NT2/D1 (cell line): ENCODE measurements around the gene DIP2C.

Source experiments
- DNase-seq: peaks from one replicate; pipeline ENCODE4 v3.0.0-alpha.2; 2011; ENCODE audit warnings: low read depth, low spot score
- H3K27me3 ChIP-seq: 2 replicates; pipeline ENCODE4 v1.6.0; 2011; ENCODE audit warnings: mild to moderate bottlenecking; ENCODE audit not compliant: insufficient read length, insufficient read depth
- H3K36me3 ChIP-seq: 2 replicates; pipeline ENCODE4 v1.6.1; 2011; ENCODE audit warnings: mild to moderate bottlenecking, low read length, mixed read lengths; ENCODE audit not compliant: insufficient read depth, insufficient read length
- H3K4me1 ChIP-seq: 2 replicates; pipeline ENCODE4 v1.5.1; 2011; ENCODE audit not compliant: insufficient read depth, insufficient read length
- H3K4me3 ChIP-seq: 2 replicates; pipeline ENCODE4 v1.5.1; 2011; ENCODE audit warnings: low read depth; ENCODE audit not compliant: insufficient read length
- H3K9ac ChIP-seq: 2 replicates; pipeline ENCODE4 v1.6.0; 2011; ENCODE audit warnings: low read depth; ENCODE audit not compliant: insufficient read length
- H3K9me3 ChIP-seq: 2 replicates; pipeline ENCODE4 v1.5.1; 2011; ENCODE audit warnings: mild to moderate bottlenecking, low read length; ENCODE audit not compliant: insufficient read depth
- SUZ12 ChIP-seq: IDR thresholded peaks from 2 replicates; pipeline ENCODE4 v1.6.1; 2011; ENCODE audit not compliant: insufficient read length, insufficient read depth; ENCODE audit errors: extremely low read depth
- YY1 ChIP-seq: IDR thresholded peaks from 2 replicates; pipeline ENCODE4 v1.6.1; 2011; ENCODE audit not compliant: insufficient read length, insufficient read depth
- ZNF274 ChIP-seq: IDR thresholded peaks from 2 replicates; pipeline ENCODE4 v1.6.1; 2011; ENCODE audit warnings: mild to moderate bottlenecking, low read depth, low read length

Gene DIP2C

DNA sequence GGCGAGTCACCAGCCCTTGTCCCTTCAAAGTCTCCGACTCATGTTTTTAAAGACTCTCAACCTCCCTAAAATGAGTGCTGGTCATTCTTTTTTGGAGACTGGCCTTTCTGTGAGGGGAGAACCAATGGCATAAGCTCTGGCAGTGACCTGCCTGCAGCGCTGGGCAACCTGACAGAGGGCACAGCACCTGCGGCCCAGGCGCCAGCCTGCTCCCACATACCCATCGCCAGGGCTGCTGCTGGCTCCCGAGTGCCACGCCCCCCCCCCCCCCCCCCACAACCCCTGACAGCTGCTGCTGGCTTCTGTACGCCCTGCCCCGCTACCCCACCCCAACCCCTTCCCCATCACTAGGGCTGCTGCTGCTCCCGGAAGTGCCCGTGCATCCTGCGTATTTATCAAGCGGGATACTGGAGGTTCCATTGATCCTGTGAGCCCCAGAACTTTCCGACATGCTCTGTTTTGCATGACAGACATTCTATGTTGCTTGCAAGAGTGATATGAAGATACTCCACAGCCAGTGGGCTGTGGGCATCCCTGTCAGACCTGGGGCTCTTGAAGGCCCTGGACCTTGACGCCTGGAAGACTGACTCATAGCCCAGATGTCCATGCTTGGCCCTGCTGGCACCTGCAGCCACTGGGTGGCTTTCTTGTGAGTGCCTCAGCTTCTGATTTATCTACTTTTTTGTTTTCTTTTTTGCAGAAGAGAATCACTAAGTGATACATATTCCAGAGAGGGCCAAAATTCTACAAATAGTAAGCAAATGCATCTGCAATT lies 310.4 kb downstream of the DIP2C start:
- H3K4me1 ChIP-seq: no peaks in the 10 kb centered on the region
- no peak overlapping the region for H3K4me3 ChIP-seq
- no peak overlapping the region for H3K9ac ChIP-seq
- H3K27me3 ChIP-seq: no peaks in the 10 kb centered on the region
- H3K9me3 ChIP-seq: no peaks in the 10 kb centered on the region
- no peak for TF ChIP-seq ZNF274
- peaks cover 31% of the 10 kb centered on the region for H3K36me3 ChIP-seq
- no peak for DNase-seq

DNA sequence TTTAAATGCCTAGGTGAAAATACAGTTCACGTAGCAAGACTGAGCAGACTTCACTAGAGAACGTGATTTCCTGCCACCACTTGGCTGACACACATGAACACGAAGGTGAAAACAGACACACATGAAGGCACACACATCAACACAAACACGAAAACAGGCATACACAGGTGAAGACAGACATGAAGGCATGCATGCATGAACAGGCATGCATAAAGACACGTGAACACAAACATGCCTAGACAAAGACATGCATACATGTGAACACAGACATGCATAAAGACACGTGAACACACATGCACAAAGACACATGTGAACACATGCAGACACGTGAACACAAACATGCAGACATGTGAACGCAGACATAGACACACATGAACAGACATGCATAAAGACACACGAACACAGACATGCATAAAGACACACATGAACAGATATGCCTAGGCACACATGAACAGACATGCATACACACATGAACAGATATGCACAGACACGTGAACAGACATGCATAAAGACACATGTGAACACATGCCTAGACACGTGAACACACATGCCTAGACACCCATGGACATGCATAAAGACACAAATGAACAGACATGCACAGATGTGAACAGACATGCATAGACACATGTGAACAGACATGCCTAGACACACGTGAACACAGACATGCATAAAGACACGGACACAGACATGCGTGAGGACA lies 311.1 kb downstream of the DIP2C start:
- Histone ChIP-seq H3K9ac (no peak overlapping the region), H3K36me3 (peaks cover 24% of the 10 kb centered on the region), H3K9me3 (no peaks in the 10 kb centered on the region), H3K4me1 (no peaks in the 10 kb centered on the region), H3K27me3 (no peaks in the 10 kb centered on the region), H3K4me3 (no peak overlapping the region)
- no peak for DNase-seq
- TF ChIP-seq SUZ12 (no peak), YY1 (no peak), ZNF274 (no peak)

DNA sequence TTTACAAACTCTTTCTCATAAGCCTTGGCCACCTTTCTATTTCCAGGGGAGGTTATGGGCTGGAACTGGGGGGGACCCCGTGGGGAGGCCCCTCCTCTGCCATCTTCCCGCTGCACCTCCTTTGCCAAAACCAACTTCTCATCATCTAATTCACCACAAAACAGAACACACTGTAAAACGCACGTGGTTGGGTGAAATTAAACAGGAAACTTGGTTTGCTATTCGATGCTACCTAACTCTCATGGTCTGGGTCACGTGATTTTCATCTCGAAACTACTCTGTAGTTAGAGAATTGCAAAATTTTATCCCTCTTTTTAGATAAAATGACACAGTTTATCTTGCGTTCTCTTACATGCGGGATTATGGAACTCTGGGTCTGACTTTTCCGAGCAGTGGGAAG lies 312.2 kb downstream of the DIP2C start:
- Histone ChIP-seq H3K27me3 (no peaks in the 10 kb centered on the region), H3K9ac (no peak overlapping the region), H3K9me3 (no peaks in the 10 kb centered on the region), H3K36me3 (peaks cover 19% of the 10 kb centered on the region), H3K4me1 (no peaks in the 10 kb centered on the region), H3K4me3 (no peak overlapping the region)
- no peak for TF ChIP-seq SUZ12
- no peak for TF ChIP-seq YY1
- no peak for TF ChIP-seq ZNF274
- DNase-seq: no peak

DNA sequence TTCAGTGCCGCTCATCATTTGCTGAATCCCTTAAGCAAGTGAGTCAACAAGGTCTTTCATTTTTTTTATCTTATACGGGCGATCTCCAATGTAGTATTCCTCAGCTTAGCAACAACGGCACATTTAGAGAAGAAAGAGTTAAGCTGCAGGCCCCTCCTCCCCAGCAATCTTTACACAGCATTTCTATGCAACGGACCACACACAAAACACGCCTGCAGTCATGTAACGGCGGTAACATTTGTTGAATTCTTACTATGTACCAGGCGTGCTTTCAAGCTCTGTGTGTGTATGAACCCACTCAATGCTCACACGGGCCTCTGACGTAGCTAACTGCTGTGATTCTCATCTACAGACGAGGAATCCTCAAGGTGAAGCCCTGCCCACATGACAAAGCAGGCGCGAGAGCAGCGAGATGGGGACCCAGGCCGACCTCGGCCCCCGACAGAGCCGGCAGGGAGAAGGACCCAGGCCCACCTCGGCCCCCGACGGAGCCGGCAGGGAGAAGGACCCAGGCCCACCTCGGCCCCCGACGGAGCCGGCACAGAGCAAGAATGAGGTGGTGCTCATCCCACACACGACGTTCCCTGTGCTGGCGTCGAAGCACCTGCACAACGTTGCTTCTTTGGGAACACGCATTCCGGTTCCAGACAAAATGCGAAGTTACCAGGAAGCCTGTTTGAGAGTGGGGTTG lies 313.5 kb downstream of the DIP2C start:
- H3K36me3 ChIP-seq: peaks cover 11% of the 10 kb centered on the region
- TF ChIP-seq YY1 (no peak), SUZ12 (no peak), ZNF274 (no peak)

GRCh38 chr10:374354-374753 lies 315.1 kb downstream of the DIP2C start:
- Histone ChIP-seq H3K9me3 (no peaks in the 10 kb centered on the region), H3K36me3 (peaks cover 4% of the 10 kb centered on the region), H3K4me3 (no peak overlapping the region), H3K9ac (no peak overlapping the region), H3K4me1 (peaks cover 1% of the 10 kb centered on the region), H3K27me3 (no peaks in the 10 kb centered on the region)
- no peak for TF ChIP-seq ZNF274
- TF ChIP-seq YY1: no peak
- no peak for TF ChIP-seq SUZ12
- DNase-seq: no peak

More for the DNA sequence above, 313.5 kb downstream of the DIP2C start:
- H3K9me3 ChIP-seq: no peaks in the 10 kb centered on the region
- no peak overlapping the region for H3K9ac ChIP-seq
- no peak overlapping the region for H3K4me3 ChIP-seq
- H3K4me1 ChIP-seq: no peaks in the 10 kb centered on the region
- no peaks in the 10 kb centered on the region for H3K27me3 ChIP-seq
- DNase-seq: no peak

GRCh38 chr10:373526-374309 lies 315.8 kb downstream of the DIP2C start:
- TF ChIP-seq SUZ12 (no peak), YY1 (no peak), ZNF274 (no peak)
- Histone ChIP-seq H3K4me3 (no peak overlapping the region), H3K9me3 (no peaks in the 10 kb centered on the region), H3K9ac (no peak overlapping the region), H3K4me1 (peaks cover 7% of the 10 kb centered on the region), H3K36me3 (peaks cover 9% of the 10 kb centered on the region), H3K27me3 (no peaks in the 10 kb centered on the region)
- DNase-seq: no peak

GRCh38 chr10:373015-373414 lies 316.5 kb downstream of the DIP2C start:
- Histone ChIP-seq H3K4me1 (peaks cover 7% of the 10 kb centered on the region), H3K27me3 (no peaks in the 10 kb centered on the region), H3K9me3 (no peaks in the 10 kb centered on the region), H3K4me3 (no peak overlapping the region), H3K9ac (no peak overlapping the region), H3K36me3 (peaks cover 16% of the 10 kb centered on the region)
- TF ChIP-seq YY1 (no peak), SUZ12 (no peak), ZNF274 (no peak)
- DNase-seq: no peak
